HEK293 (cell line): ENCODE data around the gene ABR.

Experiments
- BCL11B ChIP-seq: fragments of 450-650 bp; formaldehyde crosslinking; IDR thresholded peaks from 2 replicates; pipeline ENCODE4 v1.5.1; 2016; ENCODE audit warnings: low read depth, missing biosample characterization, missing genetic modification characterization
- GLIS2 ChIP-seq: fragments of 450-650 bp; formaldehyde crosslinking; IDR thresholded peaks from 2 replicates; pipeline ENCODE4 v1.5.1; 2016; ENCODE audit warnings: missing biosample characterization, missing genetic modification characterization
- HOXA7 ChIP-seq: sonication (generic); formaldehyde crosslinking; IDR thresholded peaks from 2 replicates; pipeline ENCODE4 v1.8.1; 2022; ENCODE audit warnings: missing genetic modification reagents, borderline replicate concordance
- HOXC10 ChIP-seq: sonication (generic); formaldehyde crosslinking; IDR thresholded peaks from 2 replicates; pipeline ENCODE4 v1.8.1; 2023; ENCODE audit warnings: mild to moderate bottlenecking, missing genetic modification reagents
- HOXD13 ChIP-seq: sonication (generic); formaldehyde crosslinking; IDR thresholded peaks from 2 replicates; pipeline ENCODE4 v1.8.0; 2022; ENCODE audit warnings: missing genetic modification reagents, borderline replicate concordance
- KLF10 ChIP-seq: fragments of 450-650 bp; IDR thresholded peaks from 2 replicates; pipeline ENCODE4 v1.5.1; 2018; ENCODE audit warnings: missing biosample characterization, mild to moderate bottlenecking, missing genetic modification characterization
- SCRT2 ChIP-seq: fragments of 450-650 bp; formaldehyde crosslinking; IDR thresholded peaks from 2 replicates; pipeline ENCODE4 v1.5.1; 2016; ENCODE audit warnings: missing biosample characterization, missing genetic modification characterization
- WT1 ChIP-seq: fragments of 450-650 bp; formaldehyde crosslinking; IDR thresholded peaks from 2 replicates; pipeline ENCODE4 v1.5.1; 2016; ENCODE audit warnings: missing biosample characterization, missing genetic modification characterization
- ZBTB7A ChIP-seq: fragments of 450-650 bp; formaldehyde crosslinking; IDR thresholded peaks from 2 replicates; pipeline ENCODE4 v1.5.1; 2016; ENCODE audit warnings: low read depth, missing biosample characterization, missing genetic modification characterization
- ZIC2 ChIP-seq: fragments of 450-650 bp; formaldehyde crosslinking; IDR thresholded peaks from 2 replicates; pipeline ENCODE4 v1.5.1; 2016; ENCODE audit warnings: missing biosample characterization, missing genetic modification characterization
- ZNF10 ChIP-seq: fragments of 450-650 bp; formaldehyde crosslinking; IDR thresholded peaks from 2 replicates; pipeline ENCODE4 v1.5.1; 2017; ENCODE audit warnings: missing biosample characterization, missing genetic modification characterization
- ZNF138 ChIP-seq: fragments of 450-650 bp; formaldehyde crosslinking; IDR thresholded peaks from 2 replicates; pipeline ENCODE4 v1.5.1; 2016; ENCODE audit warnings: missing biosample characterization, missing genetic modification characterization, borderline replicate concordance
- ZNF155 ChIP-seq: fragments of 450-650 bp; formaldehyde crosslinking; IDR thresholded peaks from 2 replicates; pipeline ENCODE4 v1.5.1; 2016; ENCODE audit warnings: missing biosample characterization, missing genetic modification characterization
- ZNF202 ChIP-seq: fragments of 450-650 bp; formaldehyde crosslinking; IDR thresholded peaks from 2 replicates; pipeline ENCODE4 v1.5.1; 2016; ENCODE audit warnings: missing biosample characterization, missing genetic modification characterization, borderline replicate concordance
- ZNF292 ChIP-seq: fragments of 450-650 bp; formaldehyde crosslinking; IDR thresholded peaks from 2 replicates; pipeline ENCODE4 v1.5.1; 2016; ENCODE audit warnings: low read depth, missing biosample characterization, missing genetic modification characterization, borderline replicate concordance
- ZNF324 ChIP-seq: fragments of 450-650 bp; formaldehyde crosslinking; IDR thresholded peaks from 2 replicates; pipeline ENCODE4 v1.5.1; 2016; ENCODE audit warnings: missing biosample characterization, missing genetic modification characterization
- ZNF394 ChIP-seq: fragments of 450-650 bp; formaldehyde crosslinking; IDR thresholded peaks from 2 replicates; pipeline ENCODE4 v1.5.1; 2016; ENCODE audit warnings: missing biosample characterization, missing genetic modification characterization, mild to moderate bottlenecking, moderate library complexity, borderline replicate concordance
- ZNF510 ChIP-seq: fragments of 450-650 bp; formaldehyde crosslinking; IDR thresholded peaks from 2 replicates; pipeline ENCODE4 v1.5.1; 2018; ENCODE audit warnings: mild to moderate bottlenecking, missing genetic modification characterization, missing biosample characterization; ENCODE audit not compliant: insufficient replicate concordance
- ZNF529 ChIP-seq: fragments of 450-650 bp; formaldehyde crosslinking; IDR thresholded peaks from 2 replicates; pipeline ENCODE4 v1.5.1; 2017; ENCODE audit warnings: missing genetic modification characterization, missing biosample characterization; ENCODE audit not compliant: insufficient replicate concordance
- ZNF544 ChIP-seq: fragments of 450-650 bp; formaldehyde crosslinking; IDR thresholded peaks from 2 replicates; pipeline ENCODE4 v1.5.0; 2017; ENCODE audit warnings: missing biosample characterization, missing genetic modification characterization
- ZNF610 ChIP-seq: fragments of 450-650 bp; formaldehyde crosslinking; IDR thresholded peaks from 2 replicates; pipeline ENCODE4 v1.5.1; 2016; ENCODE audit warnings: missing biosample characterization, missing genetic modification characterization, borderline replicate concordance
- ZNF624 ChIP-seq: fragments of 450-650 bp; formaldehyde crosslinking; IDR thresholded peaks from 2 replicates; pipeline ENCODE4 v1.5.1; 2017; ENCODE audit warnings: missing biosample characterization, missing genetic modification characterization
- ZNF658 ChIP-seq: fragments of 450-650 bp; formaldehyde crosslinking; IDR thresholded peaks from 2 replicates; pipeline ENCODE4; 2016; ENCODE audit warnings: missing biosample characterization, missing genetic modification characterization
- ZNF701 ChIP-seq: fragments of 450-650 bp; formaldehyde crosslinking; IDR thresholded peaks from 2 replicates; pipeline ENCODE4 v1.5.1; 2016; ENCODE audit warnings: missing biosample characterization, missing genetic modification characterization
- ZNF777 ChIP-seq: fragments of 450-650 bp; formaldehyde crosslinking; IDR thresholded peaks from 2 replicates; pipeline ENCODE4 v1.5.1; 2017; ENCODE audit warnings: missing biosample characterization, missing genetic modification characterization, borderline replicate concordance
- ZNF792 ChIP-seq: fragments of 450-650 bp; formaldehyde crosslinking; IDR thresholded peaks from 2 replicates; pipeline ENCODE4 v1.5.1; 2016; ENCODE audit warnings: missing biosample characterization, missing genetic modification characterization
- TF ChIP-seq, protein P1 (sequence below): fragments of 450-650 bp; formaldehyde crosslinking; IDR thresholded peaks from 2 replicates; pipeline ENCODE4 v1.5.1; 2017; ENCODE audit warnings: missing biosample characterization, missing genetic modification characterization
- TF ChIP-seq, protein P2 (sequence below): fragments of 450-650 bp; formaldehyde crosslinking; IDR thresholded peaks from 2 replicates; pipeline ENCODE4 v1.5.1; 2016; ENCODE audit warnings: missing biosample characterization, missing genetic modification characterization
- TF ChIP-seq, protein P3 (sequence below): fragments of 450-650 bp; formaldehyde crosslinking; IDR thresholded peaks from 2 replicates; pipeline ENCODE4 v1.5.1; 2016; ENCODE audit warnings: missing biosample characterization, missing genetic modification characterization
- TF ChIP-seq, protein P4 (sequence below): fragments of 450-650 bp; formaldehyde crosslinking; IDR thresholded peaks from 2 replicates; pipeline ENCODE4 v1.5.1; 2016; ENCODE audit warnings: missing biosample characterization, missing genetic modification characterization, borderline replicate concordance

Gene ABR

DNA sequence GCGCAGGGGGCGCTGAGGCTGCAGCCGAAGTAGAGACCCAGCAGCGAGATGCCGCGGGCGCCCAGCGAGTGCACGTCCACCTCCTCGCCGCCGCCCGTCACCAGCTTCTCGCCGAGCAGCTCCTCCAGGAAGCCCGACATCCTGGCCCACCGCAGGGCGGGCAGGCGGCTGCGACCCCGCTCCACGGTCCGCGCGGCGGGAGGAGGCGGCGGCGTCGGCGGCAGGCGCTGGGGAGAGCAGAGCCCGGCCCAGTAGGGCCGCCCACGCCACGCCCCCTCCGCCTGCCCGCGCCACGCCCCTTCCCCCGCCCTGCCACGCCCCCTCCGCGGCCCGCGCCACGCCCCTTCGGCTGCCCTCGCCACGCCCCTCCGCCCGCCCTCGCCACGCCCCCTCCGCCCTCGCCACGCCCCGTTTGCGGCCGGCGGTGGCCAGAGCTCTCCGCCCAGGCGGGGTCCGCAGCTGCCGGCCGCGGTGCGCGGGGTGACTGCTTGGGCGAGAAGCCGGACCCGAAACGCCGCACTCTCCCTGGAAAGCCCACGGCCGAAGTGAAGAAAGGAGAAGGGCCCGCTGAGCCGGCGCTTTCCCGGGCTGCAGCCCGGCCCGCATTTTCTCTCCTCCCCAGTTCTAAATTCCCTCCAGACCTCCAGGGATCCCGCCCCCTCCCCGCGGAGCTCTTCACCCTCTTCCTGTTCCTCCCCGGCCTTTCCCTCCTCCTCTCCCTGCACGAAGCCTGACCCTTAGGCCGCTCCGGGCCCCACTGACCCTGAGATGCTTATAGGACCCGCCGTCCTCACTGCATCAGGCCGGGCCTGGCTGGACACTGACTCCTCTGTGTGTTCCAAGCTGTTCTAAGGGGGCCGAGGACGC, 200.0 kb downstream of the ABR start, which contains the start of gene NXN (continued):
- TF ChIP-seq ZNF394 (tag by site-specific recombination) = no peak
- no peak for TF ChIP-seq ZNF624
- TF ChIP-seq ZBTB7A (tag by site-specific recombination) = no peak; the same call in 1 of the 2 replicates
- TF ChIP-seq ZNF292 (tag by site-specific recombination) = no peak
- TF ChIP-seq BCL11B (tag by site-specific recombination) = no peak
- no peak for TF ChIP-seq ZNF701 (tag by site-specific recombination)
- TF ChIP-seq ZNF138 = no peak
- no peak for TF ChIP-seq ZNF155 (tag by site-specific recombination)
- TF ChIP-seq, protein P1, sequence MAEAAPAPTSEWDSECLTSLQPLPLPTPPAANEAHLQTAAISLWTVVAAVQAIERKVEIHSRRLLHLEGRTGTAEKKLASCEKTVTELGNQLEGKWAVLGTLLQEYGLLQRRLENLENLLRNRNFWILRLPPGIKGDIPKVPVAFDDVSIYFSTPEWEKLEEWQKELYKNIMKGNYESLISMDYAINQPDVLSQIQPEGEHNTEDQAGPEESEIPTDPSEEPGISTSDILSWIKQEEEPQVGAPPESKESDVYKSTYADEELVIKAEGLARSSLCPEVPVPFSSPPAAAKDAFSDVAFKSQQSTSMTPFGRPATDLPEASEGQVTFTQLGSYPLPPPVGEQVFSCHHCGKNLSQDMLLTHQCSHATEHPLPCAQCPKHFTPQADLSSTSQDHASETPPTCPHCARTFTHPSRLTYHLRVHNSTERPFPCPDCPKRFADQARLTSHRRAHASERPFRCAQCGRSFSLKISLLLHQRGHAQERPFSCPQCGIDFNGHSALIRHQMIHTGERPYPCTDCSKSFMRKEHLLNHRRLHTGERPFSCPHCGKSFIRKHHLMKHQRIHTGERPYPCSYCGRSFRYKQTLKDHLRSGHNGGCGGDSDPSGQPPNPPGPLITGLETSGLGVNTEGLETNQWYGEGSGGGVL (tag by site-specific recombination) = peak; percentile 68
- no peak for TF ChIP-seq ZNF529 (tag by site-specific recombination)
- TF ChIP-seq, protein P2, sequence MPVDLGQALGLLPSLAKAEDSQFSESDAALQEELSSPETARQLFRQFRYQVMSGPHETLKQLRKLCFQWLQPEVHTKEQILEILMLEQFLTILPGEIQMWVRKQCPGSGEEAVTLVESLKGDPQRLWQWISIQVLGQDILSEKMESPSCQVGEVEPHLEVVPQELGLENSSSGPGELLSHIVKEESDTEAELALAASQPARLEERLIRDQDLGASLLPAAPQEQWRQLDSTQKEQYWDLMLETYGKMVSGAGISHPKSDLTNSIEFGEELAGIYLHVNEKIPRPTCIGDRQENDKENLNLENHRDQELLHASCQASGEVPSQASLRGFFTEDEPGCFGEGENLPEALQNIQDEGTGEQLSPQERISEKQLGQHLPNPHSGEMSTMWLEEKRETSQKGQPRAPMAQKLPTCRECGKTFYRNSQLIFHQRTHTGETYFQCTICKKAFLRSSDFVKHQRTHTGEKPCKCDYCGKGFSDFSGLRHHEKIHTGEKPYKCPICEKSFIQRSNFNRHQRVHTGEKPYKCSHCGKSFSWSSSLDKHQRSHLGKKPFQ = no peak
- no peak for TF ChIP-seq SCRT2 (tag by site-specific recombination)
- no peak for TF ChIP-seq ZNF10
- TF ChIP-seq WT1 (tag by site-specific recombination) = no peak
- no peak for TF ChIP-seq ZNF510 (tag by site-specific recombination)
- TF ChIP-seq ZNF544 (tag by site-specific recombination) = no peak
- peak; percentile 92 for TF ChIP-seq KLF10 (tag by site-specific recombination)
- peak; percentile 69 for TF ChIP-seq GLIS2 (tag by site-specific recombination)
- TF ChIP-seq, protein P3, sequence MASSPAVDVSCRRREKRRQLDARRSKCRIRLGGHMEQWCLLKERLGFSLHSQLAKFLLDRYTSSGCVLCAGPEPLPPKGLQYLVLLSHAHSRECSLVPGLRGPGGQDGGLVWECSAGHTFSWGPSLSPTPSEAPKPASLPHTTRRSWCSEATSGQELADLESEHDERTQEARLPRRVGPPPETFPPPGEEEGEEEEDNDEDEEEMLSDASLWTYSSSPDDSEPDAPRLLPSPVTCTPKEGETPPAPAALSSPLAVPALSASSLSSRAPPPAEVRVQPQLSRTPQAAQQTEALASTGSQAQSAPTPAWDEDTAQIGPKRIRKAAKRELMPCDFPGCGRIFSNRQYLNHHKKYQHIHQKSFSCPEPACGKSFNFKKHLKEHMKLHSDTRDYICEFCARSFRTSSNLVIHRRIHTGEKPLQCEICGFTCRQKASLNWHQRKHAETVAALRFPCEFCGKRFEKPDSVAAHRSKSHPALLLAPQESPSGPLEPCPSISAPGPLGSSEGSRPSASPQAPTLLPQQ (tag by site-specific recombination) = 0 out of 2 replicates have a peak, but pooled peaks have one; percentile 16
- TF ChIP-seq, protein P4, sequence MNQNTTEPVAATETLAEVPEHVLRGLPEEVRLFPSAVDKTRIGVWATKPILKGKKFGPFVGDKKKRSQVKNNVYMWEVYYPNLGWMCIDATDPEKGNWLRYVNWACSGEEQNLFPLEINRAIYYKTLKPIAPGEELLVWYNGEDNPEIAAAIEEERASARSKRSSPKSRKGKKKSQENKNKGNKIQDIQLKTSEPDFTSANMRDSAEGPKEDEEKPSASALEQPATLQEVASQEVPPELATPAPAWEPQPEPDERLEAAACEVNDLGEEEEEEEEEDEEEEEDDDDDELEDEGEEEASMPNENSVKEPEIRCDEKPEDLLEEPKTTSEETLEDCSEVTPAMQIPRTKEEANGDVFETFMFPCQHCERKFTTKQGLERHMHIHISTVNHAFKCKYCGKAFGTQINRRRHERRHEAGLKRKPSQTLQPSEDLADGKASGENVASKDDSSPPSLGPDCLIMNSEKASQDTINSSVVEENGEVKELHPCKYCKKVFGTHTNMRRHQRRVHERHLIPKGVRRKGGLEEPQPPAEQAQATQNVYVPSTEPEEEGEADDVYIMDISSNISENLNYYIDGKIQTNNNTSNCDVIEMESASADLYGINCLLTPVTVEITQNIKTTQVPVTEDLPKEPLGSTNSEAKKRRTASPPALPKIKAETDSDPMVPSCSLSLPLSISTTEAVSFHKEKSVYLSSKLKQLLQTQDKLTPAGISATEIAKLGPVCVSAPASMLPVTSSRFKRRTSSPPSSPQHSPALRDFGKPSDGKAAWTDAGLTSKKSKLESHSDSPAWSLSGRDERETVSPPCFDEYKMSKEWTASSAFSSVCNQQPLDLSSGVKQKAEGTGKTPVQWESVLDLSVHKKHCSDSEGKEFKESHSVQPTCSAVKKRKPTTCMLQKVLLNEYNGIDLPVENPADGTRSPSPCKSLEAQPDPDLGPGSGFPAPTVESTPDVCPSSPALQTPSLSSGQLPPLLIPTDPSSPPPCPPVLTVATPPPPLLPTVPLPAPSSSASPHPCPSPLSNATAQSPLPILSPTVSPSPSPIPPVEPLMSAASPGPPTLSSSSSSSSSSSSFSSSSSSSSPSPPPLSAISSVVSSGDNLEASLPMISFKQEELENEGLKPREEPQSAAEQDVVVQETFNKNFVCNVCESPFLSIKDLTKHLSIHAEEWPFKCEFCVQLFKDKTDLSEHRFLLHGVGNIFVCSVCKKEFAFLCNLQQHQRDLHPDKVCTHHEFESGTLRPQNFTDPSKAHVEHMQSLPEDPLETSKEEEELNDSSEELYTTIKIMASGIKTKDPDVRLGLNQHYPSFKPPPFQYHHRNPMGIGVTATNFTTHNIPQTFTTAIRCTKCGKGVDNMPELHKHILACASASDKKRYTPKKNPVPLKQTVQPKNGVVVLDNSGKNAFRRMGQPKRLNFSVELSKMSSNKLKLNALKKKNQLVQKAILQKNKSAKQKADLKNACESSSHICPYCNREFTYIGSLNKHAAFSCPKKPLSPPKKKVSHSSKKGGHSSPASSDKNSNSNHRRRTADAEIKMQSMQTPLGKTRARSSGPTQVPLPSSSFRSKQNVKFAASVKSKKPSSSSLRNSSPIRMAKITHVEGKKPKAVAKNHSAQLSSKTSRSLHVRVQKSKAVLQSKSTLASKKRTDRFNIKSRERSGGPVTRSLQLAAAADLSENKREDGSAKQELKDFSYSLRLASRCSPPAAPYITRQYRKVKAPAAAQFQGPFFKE (tag by site-specific recombination) = no peak
- TF ChIP-seq ZNF658 (tag by site-specific recombination) = no peak
- TF ChIP-seq HOXD13 (CRISPR knock-in tag) = no peak
- TF ChIP-seq ZIC2 (tag by site-specific recombination) = peak; percentile 77
- TF ChIP-seq ZNF202 (tag by site-specific recombination) = no peak
- TF ChIP-seq ZNF777 (tag by site-specific recombination) = no peak
- 0 out of 2 replicates have a peak, but pooled peaks have one; percentile 13 for TF ChIP-seq HOXC10
- no peak for TF ChIP-seq ZNF324 (tag by site-specific recombination)
- TF ChIP-seq HOXA7 (CRISPR knock-in tag) = no peak
- TF ChIP-seq ZNF792 = no peak
- no peak for TF ChIP-seq ZNF610 (tag by site-specific recombination)
